HL-60 (cell line): ENCODE results near the gene SELENOV.

ENCODE experiments used
- CTCF ChIP-seq: IDR thresholded peaks from one replicate; pipeline ENCODE4 v1.5.1; 2011; ENCODE audit warnings: low read length, control low read depth, inconsistent platforms; ENCODE audit not compliant: insufficient read depth
- GABPA ChIP-seq: IDR thresholded peaks from 2 replicates; pipeline ENCODE4 v1.6.1; 2012; ENCODE audit warnings: low read depth
- POLR2AphosphoS5 ChIP-seq: IDR thresholded peaks from 2 replicates; pipeline ENCODE4 v1.6.1; 2012; ENCODE audit warnings: low read depth
- REST ChIP-seq: IDR thresholded peaks from 2 replicates; pipeline ENCODE4 v1.6.1; 2012; ENCODE audit warnings: low read depth; ENCODE audit not compliant: insufficient replicate concordance
- SPI1 ChIP-seq: IDR thresholded peaks from 2 replicates; pipeline ENCODE4 v1.6.1; 2012; ENCODE audit warnings: low read depth, mild to moderate bottlenecking, borderline replicate concordance

GRCh38 chr19:39531834-39532232, 16.9 kb downstream of the SELENOV start:
- TF ChIP-seq CTCF = no peak
- no peak for TF ChIP-seq REST
- TF ChIP-seq GABPA = no peak
- TF ChIP-seq POLR2AphosphoS5 = no peak
- no peak for TF ChIP-seq SPI1
